CD4-positive, alpha-beta memory T cell (primary cell): ENCODE results near the gene ADIPOR2. TPM values are rescaled to one million over a fixed set of nuclear protein-coding genes. Genes with fewer than 3 reads are reported as not detected.

ENCODE experiments used
- CTCF ChIA-PET: fragments of 350-600 bp; sonication (Branson Sonifier 250); formaldehyde crosslinking; loops from one replicate; lab custom pipeline; 2021; ENCODE audit warnings: inconsistent platforms; ENCODE audit not compliant: partially characterized antibody; lab: Charles Lee
- POLR2A ChIA-PET: fragments of 350-600 bp; sonication (Branson Sonifier 250); formaldehyde crosslinking; loops from one replicate; lab custom pipeline; 2021; ENCODE audit not compliant: partially characterized antibody; lab: Charles Lee
- DNase-seq, 5 donors: peaks; one replicate each; pipeline versions ENCODE4 v3.0.0 to v3.0.0-alpha.2; 2020 to 2022; ENCODE audit warnings: mixed read lengths in 1 of 5
- H3K27ac ChIP-seq: one replicate; pipeline ENCODE4 v1.7.0; 2013; ENCODE audit warnings: low read depth, low read length
- H3K27me3 ChIP-seq: 2 replicates; pipeline ENCODE4 v1.7.0; 2013; ENCODE audit warnings: mild to moderate bottlenecking, low read length, moderate library complexity; ENCODE audit not compliant: insufficient read depth
- H3K36me3 ChIP-seq: 2 replicates; pipeline ENCODE4 v1.7.0; 2013; ENCODE audit warnings: mild to moderate bottlenecking, low read length, moderate library complexity; ENCODE audit not compliant: insufficient read depth
- H3K4me1 ChIP-seq: 2 replicates; pipeline ENCODE4 v1.7.0; 2013; ENCODE audit warnings: mild to moderate bottlenecking, low read length, moderate library complexity; ENCODE audit not compliant: insufficient read depth
- H3K4me3 ChIP-seq, 2 donors: one replicate each; pipeline ENCODE4 v1.7.0; 2013; ENCODE audit warnings: low read length in 2 of 2, mild to moderate bottlenecking in 1 of 2
- H3K9me3 ChIP-seq, 2 donors: one replicate each; pipeline ENCODE4 v1.7.0; 2013; ENCODE audit warnings: low read length in 2 of 2, control low read depth in 1 of 2; ENCODE audit not compliant: control insufficient read depth in 1 of 2
- H3K27ac Mint-ChIP-seq, 7 donors: one replicate each; pipeline ENCODE4 v1.8.0; 2020 to 2021; ENCODE audit warnings: mixed read lengths in 7 of 7, mild to moderate bottlenecking in 6 of 7, inconsistent platforms in 3 of 7, moderate library complexity in 3 of 7
- H3K27me3 Mint-ChIP-seq, 2 donors: one replicate each; pipeline ENCODE4 v1.8.0; 2020 to 2021; ENCODE audit warnings: mixed read lengths in 2 of 2
- H3K36me3 Mint-ChIP-seq, 2 donors: one replicate each; pipeline ENCODE4 v1.8.0; 2020 to 2021; ENCODE audit warnings: mixed read lengths in 2 of 2, inconsistent platforms in 1 of 2, mild to moderate bottlenecking in 1 of 2
- H3K4me1 Mint-ChIP-seq, 4 donors: one replicate each; pipeline ENCODE4 v1.8.0; 2020 to 2021; ENCODE audit warnings: mixed read lengths in 4 of 4, mild to moderate bottlenecking in 1 of 4
- H3K4me3 Mint-ChIP-seq, 8 donors: one replicate each; pipeline ENCODE4 v1.8.0; 2020 to 2021; ENCODE audit warnings: mixed read lengths in 8 of 8, mild to moderate bottlenecking in 7 of 8, moderate library complexity in 6 of 8, inconsistent platforms in 3 of 8
- H3K9me3 Mint-ChIP-seq, 8 donors: one replicate each; pipeline ENCODE4 v1.8.0; 2020 to 2021; ENCODE audit warnings: mixed read lengths in 8 of 8, mild to moderate bottlenecking in 5 of 8, inconsistent platforms in 3 of 8, moderate library complexity in 1 of 8
- intact Hi-C: fragments of 100-400 bp; cut with micrococcal nuclease; formaldehyde crosslinking; loops from one replicate; pipeline ENCODE4 v1.15.1; 2023
- polyA plus RNA-seq, 2 donors: library from polyadenylated mRNA; unstranded; fragments of 300-500 nt; fragmentation: Illumina TruSeq; gene quantifications; one replicate each; pipeline ENCODE4 v1.2.3, GENCODE V29; 2021
- total RNA-seq, 2 experiments: library from RNA; stranded (reverse); gene quantifications; one replicate each; pipeline ENCODE4 v1.2.3, GENCODE V29; 2021

Gene ADIPOR2, protein sequence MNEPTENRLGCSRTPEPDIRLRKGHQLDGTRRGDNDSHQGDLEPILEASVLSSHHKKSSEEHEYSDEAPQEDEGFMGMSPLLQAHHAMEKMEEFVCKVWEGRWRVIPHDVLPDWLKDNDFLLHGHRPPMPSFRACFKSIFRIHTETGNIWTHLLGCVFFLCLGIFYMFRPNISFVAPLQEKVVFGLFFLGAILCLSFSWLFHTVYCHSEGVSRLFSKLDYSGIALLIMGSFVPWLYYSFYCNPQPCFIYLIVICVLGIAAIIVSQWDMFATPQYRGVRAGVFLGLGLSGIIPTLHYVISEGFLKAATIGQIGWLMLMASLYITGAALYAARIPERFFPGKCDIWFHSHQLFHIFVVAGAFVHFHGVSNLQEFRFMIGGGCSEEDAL
- total RNA-seq, result 10 to 100 TPM; 35.7 to 36.2 TPM
- polyA plus RNA-seq, result 1 to 10 TPM; 1.8 to 3.5 TPM

DNA sequence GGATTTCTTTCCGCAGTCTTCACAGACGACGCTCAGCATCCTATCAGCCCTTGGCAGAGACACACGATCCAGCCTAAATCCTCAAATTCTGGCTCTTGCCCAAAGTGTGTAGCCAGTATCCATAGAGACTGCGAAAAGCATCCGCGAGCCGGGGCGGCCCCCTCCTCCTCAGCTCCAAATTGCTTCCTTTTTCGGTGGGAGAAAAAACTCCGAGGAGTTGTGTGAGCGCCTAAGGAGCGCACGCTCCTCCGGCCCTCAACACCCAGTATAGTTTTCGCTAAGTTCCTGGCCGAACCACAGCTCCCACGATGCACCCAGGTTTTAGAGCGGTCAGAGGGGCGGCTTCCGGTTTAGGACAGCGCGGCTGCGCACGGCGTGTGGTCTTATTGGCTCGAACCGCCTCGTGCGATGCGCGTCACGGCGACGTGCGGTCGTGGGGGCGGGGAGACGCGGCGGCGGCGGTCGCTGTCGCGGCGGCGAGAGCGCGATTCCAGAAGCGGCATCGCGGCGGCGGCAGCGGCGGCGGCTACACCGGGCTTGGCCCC is at the start of gene ADIPOR2:
Gene ADIPOR2, plus strand, starts transcription at position 493 of the 545 bp plus-strand sequence. CDS start 63,274 bp downstream, outside the sequence.
- Mint-ChIP-seq H3K27me3 (peaks cover 0 to 1% of the 10 kb centered on the region in 2 donors), H3K27ac (peak within 1 kb of the TSS; percentile 96 to 99 (median 99)), H3K4me1 (peaks cover 26 to 53% (median 35%) of the 10 kb centered on the region in 4 donors), H3K36me3 (peaks cover 3 to 6% of the 10 kb centered on the region in 2 donors), H3K9me3 (peaks cover 0 to 1% (median 0%) of the 10 kb centered on the region in 8 donors), H3K4me3 (peak within 1 kb of the TSS; percentile 88 to 97 (median 93))
- Histone ChIP-seq H3K27ac (peak within 1 kb of the TSS; percentile 73), H3K27me3 (no peaks in the 10 kb centered on the region), H3K36me3 (no peaks in the 10 kb centered on the region), H3K9me3 (no peaks in the 10 kb centered on the region), H3K4me1 (peaks cover 27% of the 10 kb centered on the region), H3K4me3 (peak within 1 kb of the TSS; percentile 70 to 87)
- CTCF ChIA-PET, result interaction anchor here (0.6 to 4.8 kb wide), 6 partner anchors 24 to 250 kb away, joined by 3 to 30 read pairs (median 7); no protein-coding TSS in a partner anchor
- POLR2A ChIA-PET, result interaction anchor here (0.7 to 2.9 kb wide), 15 partner anchors 10 to 1302 kb away, joined by 3 to 32 read pairs (median 4); partner anchors contain the start of gene KDM5A
- DNase-seq, result peak; percentile 93 to 95 (median 94)
- intact Hi-C loops, result loop anchor here (1.0 to 2.0 kb wide), 7 partner anchors 29 to 1186 kb away; partner anchors contain the start of genes DCP1B, FBXL14, FOXM1 and ITFG2

DNA sequence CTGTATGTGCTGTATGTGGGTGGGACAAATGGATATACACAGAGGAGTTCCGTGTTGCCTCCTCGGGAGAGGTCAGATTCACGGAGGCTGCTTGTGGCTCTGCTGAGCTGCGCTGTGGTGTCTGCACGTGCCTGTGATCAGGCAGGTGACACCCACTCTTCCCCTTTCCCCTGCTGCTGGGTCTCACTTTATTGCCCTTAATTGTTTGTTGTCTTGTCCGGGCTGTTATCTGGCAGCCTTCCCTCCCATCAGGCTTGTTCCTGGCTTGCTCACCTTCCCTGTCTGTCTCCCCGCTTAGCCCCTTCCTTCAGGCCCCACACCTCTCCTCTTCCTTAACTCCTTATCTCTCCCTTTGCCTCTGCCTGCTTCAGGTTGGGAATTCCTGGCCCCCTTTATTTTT is 48.4 kb upstream of the ADIPOR2 start:
- Histone ChIP-seq H3K9me3 (no peaks in the 10 kb centered on the region), H3K27me3 (no peaks in the 10 kb centered on the region), H3K4me1 (no peaks in the 10 kb centered on the region), H3K4me3 (no peak overlapping the region), H3K27ac (no peak overlapping the region), H3K36me3 (no peaks in the 10 kb centered on the region)
- Mint-ChIP-seq H3K9me3 (no peaks in the 10 kb centered on the region), H3K4me1 (no peaks in the 10 kb centered on the region), H3K4me3 (no peak overlapping the region), H3K27me3 (peaks cover 6 to 12% of the 10 kb centered on the region in 2 donors), H3K27ac (no peak overlapping the region), H3K36me3 (no peaks in the 10 kb centered on the region)
- DNase-seq, result no peak
- ChIA-PET POLR2A (no interaction called here), CTCF (interaction anchor here (1.2 to 2.3 kb wide), 3 partner anchors 8 to 148 kb away, joined by 4 to 15 read pairs (median 8); no protein-coding TSS in a partner anchor)
- intact Hi-C loops, result no loop called here

DNA sequence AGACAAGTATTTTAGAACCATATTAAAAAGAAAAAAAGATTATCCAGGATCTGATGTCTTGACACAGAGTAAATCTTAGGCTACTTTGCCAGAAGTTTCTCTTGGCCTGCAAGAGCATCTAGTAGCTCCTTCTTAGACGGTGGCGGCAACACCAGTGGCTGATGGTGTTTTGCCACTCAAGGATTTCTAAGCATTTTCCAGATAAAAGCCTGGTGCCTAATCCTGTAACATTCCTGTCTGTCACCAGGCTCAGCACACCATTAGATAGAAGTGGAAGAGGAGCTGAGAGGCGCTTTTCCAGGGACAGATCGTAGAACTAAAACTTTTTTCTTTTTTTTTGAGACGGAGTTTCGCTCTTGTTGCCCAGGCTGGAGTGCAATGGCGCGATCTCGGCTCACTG is 47.8 kb upstream of the ADIPOR2 start:
- H3K27me3 ChIP-seq, result no peaks in the 10 kb centered on the region
- Mint-ChIP-seq H3K36me3 (no peaks in the 10 kb centered on the region), H3K27me3 (peaks cover 7 to 12% of the 10 kb centered on the region in 2 donors), H3K27ac (no peak overlapping the region), H3K4me1 (no peaks in the 10 kb centered on the region), H3K9me3 (no peaks in the 10 kb centered on the region), H3K4me3 (no peak overlapping the region)
- intact Hi-C loops, result no loop called here
- no peak overlapping the region for H3K4me3 ChIP-seq
- DNase-seq, result no peak
- H3K4me1 ChIP-seq, result no peaks in the 10 kb centered on the region
- CTCF ChIA-PET, result interaction anchor here (0.6 to 2.3 kb wide), 5 partner anchors 8 to 297 kb away, joined by 4 to 15 read pairs (median 8); no protein-coding TSS in a partner anchor
- H3K36me3 ChIP-seq, result no peaks in the 10 kb centered on the region
- no peak overlapping the region for H3K27ac ChIP-seq
- POLR2A ChIA-PET, result no interaction called here
- no peaks in the 10 kb centered on the region for H3K9me3 ChIP-seq

DNA sequence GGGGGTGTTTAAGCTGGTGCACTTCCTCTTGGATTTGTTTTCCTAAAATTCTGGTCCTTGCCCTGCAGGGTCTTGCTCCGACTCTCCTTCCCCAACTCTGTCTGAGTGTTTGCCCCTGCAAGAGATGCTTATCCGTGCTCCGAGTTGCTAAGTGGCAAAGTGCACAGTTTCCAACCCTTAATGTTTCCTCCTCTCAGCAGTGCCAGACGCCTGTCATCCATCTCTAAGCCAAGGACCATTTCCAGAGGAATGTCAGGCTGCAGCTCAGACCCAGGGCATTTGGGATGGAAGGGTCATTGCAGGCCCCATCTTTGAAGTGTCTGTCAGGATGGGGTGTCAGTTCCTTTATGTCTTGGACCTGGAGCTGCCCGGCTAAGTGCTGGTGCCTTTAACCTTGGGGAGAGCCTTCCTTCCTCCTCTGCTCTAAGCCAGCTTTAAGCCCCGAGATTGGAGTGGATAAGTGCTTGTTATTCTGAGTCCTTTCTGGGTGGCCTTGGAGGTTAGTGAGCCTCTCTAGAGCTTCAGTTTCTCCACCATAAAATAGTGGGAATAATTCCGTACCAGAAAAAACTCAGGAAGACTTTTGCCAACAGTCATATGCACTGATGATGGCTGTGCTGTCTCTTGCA is 46.9 kb upstream of the ADIPOR2 start:
- Mint-ChIP-seq H3K36me3 (no peaks in the 10 kb centered on the region), H3K4me1 (no peaks in the 10 kb centered on the region), H3K4me3 (no peak overlapping the region), H3K27me3 (peaks cover 13 to 14% of the 10 kb centered on the region in 2 donors), H3K27ac (no peak overlapping the region), H3K9me3 (no peaks in the 10 kb centered on the region)
- CTCF ChIA-PET, result interaction anchor here (1.2 to 2.3 kb wide), 4 partner anchors 9 to 296 kb away, joined by 8 to 15 read pairs (median 8); no protein-coding TSS in a partner anchor
- Histone ChIP-seq H3K4me1 (no peaks in the 10 kb centered on the region), H3K9me3 (no peaks in the 10 kb centered on the region), H3K27ac (no peak overlapping the region), H3K27me3 (no peaks in the 10 kb centered on the region), H3K4me3 (no peak overlapping the region), H3K36me3 (no peaks in the 10 kb centered on the region)
- POLR2A ChIA-PET, result no interaction called here
- intact Hi-C loops, result no loop called here
- no peak for DNase-seq

DNA sequence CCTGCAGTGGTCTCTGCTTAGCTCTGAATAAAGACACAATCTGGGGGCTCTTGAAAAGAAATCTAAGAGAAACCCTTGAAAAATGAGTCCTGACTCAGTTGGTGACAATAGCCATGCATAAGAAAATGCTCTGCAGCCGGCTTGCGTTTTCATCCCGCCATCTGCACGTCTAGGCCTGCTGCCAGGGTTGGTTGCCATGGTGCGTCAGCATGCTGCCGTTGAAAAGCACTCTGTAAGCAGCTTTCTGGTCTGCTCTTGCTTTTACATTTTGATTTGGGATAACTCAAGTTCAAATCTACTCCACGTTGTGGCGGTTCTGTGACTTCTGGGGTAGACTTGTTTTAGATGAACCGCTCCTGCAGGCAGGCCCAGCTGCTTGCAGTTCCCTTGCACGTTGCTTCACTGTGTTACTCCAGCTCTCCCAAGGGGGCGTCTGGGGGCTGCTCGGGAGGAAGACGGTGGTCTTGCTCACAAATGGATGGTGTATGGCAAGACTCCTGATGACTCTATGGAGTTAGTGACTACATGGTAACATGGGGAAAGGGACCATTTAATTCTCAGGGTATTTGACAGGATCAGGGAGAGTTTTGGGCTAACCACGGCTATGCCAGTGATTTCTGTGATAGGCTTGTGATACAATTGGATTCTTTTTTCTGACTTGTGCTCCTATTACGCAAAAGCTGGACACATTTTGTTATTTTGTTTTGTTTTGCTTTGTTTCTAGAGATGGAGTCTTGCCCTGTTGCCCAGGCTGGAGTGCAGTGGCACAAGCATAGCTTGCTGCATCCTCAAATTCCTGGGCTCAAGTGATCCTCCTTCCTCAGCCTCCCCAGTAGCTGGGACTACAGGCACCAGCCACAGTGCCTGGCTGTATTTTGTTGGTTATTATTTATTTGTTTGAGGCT is 46.1 kb upstream of the ADIPOR2 start:
- no peak overlapping the region for H3K4me3 Mint-ChIP-seq

DNA sequence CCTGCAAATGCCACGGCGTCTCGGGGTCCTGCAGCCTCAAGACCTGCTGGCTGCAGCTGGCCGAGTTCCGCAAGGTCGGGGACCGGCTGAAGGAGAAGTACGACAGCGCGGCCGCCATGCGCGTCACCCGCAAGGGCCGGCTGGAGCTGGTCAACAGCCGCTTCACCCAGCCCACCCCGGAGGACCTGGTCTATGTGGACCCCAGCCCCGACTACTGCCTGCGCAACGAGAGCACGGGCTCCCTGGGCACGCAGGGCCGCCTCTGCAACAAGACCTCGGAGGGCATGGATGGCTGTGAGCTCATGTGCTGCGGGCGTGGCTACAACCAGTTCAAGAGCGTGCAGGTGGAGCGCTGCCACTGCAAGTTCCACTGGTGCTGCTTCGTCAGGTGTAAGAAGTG is 45.1 kb upstream of the ADIPOR2 start:
- CTCF ChIA-PET, result interaction anchor here (1.3 to 18.3 kb wide), 2 partner anchors 11 to 143 kb away, joined by 6 to 612 read pairs; no protein-coding TSS in a partner anchor
- H3K36me3 Mint-ChIP-seq, result no peaks in the 10 kb centered on the region
- Histone ChIP-seq H3K4me3 (no peak overlapping the region), H3K4me1 (no peaks in the 10 kb centered on the region), H3K9me3 (no peaks in the 10 kb centered on the region), H3K27ac (no peak overlapping the region), H3K27me3 (no peaks in the 10 kb centered on the region), H3K36me3 (no peaks in the 10 kb centered on the region)
- POLR2A ChIA-PET, result no interaction called here
- intact Hi-C loops, result no loop called here
- H3K27ac Mint-ChIP-seq, result no peak overlapping the region
- no peak overlapping the region for H3K4me3 Mint-ChIP-seq
- peaks cover 9 to 12% of the 10 kb centered on the region in 2 donors for H3K27me3 Mint-ChIP-seq
- no peak for DNase-seq
- H3K4me1 Mint-ChIP-seq, result no peaks in the 10 kb centered on the region
- H3K9me3 Mint-ChIP-seq, result no peaks in the 10 kb centered on the region

More for the DNA sequence above, 46.1 kb upstream of the ADIPOR2 start:
- Mint-ChIP-seq H3K27me3 (peaks cover 14 to 16% of the 10 kb centered on the region in 2 donors), H3K4me1 (no peaks in the 10 kb centered on the region), H3K9me3 (no peaks in the 10 kb centered on the region), H3K27ac (no peak overlapping the region), H3K36me3 (no peaks in the 10 kb centered on the region)
- Histone ChIP-seq H3K27ac (no peak overlapping the region), H3K4me1 (no peaks in the 10 kb centered on the region), H3K27me3 (no peaks in the 10 kb centered on the region), H3K4me3 (no peak overlapping the region), H3K9me3 (no peaks in the 10 kb centered on the region), H3K36me3 (no peaks in the 10 kb centered on the region)
- intact Hi-C loops, result no loop called here
- no peak for DNase-seq
- POLR2A ChIA-PET, result no interaction called here
- CTCF ChIA-PET, result interaction anchor here (1.2 to 18.3 kb wide), 6 partner anchors 8 to 295 kb away, joined by 6 to 612 read pairs (median 8); no protein-coding TSS in a partner anchor
